ENCODE data around the gene MVP.

Gene MVP

DNA sequence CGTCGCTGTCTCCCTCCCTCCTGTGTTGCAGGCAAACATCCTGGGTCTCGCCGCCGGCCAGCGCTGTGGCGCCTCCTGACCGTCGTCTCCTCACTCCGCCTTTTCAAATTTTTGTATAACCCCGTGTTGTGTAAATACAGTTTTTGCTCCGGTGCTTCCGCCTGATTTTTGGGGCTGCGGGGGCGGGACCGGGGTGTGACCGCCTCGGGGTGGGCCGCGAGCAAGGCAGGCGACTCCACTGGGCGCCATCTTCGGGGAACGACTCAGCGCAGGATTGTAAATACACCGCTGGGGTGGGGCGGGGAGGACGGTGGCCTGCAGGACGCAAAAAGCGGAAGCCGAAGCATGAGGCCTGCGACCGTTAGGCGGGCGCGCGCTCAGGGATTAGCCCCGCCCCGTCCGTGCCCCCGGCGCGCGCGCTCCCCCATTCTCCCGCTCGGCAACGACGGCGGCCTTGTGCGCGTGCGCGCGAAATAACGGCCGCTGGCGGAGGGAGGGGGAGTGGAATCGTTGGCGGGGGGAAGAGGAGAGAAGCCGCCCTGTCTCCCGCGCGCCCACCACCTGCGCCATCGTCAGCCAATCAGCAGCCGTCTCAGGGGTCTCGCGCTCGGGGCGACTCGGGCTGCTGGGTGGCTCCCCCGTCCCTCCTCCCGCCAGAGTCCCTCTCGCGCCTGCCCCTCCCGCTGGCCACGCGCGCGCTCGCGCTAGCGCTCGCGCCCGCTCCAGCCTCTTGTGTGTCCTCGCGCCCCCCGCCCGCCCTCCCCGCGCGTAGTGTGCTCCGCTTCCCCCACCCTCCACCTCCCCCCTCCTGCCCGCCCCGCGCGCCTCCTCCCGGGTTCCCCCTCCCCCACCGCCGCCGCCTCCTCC lies 14.8 kb upstream of the MVP start:
- peak; percentile 4 for TF ChIP-seq CTCF (IDR thresholded peaks at IDR 0.05; ENCODE audit: low read depth, low read length, missing control alignments)

DNA sequence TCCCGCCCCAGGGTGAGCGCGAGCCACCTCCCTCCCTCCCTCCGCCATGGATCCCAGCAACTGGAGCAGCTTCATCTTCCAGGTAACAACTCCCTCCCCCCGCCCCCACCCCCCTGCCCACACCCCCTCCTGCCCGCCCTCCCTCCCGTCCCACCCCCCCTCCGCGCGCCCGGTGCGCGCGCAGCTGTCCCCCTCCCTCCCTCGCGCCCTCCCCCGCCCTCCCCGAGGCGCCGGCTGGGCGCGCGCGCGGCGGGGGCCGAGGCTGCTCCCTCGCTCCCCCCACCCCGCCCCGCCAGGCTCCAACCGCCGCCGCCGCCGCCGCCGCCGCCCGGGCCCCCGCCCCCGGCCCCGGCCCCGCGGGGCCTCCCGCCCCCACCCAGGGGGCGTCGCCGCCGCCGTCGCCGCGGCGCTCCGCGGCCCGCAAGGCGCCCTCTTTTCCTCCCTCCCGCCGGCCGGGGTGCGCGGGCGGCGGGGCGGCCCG lies 14.1 kb upstream of the MVP start, which contains the start of gene MAZ:
MAZ (plus strand) TSS at position 431 of the 481 bp plus-strand sequence. CDS start 173 bp downstream, outside the sequence.
- no peak for DNase-seq (ENCODE audit: low read depth)
- TF ChIP-seq CTCF (IDR thresholded peaks at IDR 0.05; ENCODE audit: low read depth, low read length, missing control alignments), result no peak
- H3K4me3 ChIP-seq (ENCODE audit: low read depth, low read length), result peak within 1 kb of the TSS; percentile 82

More for the DNA sequence above, 14.8 kb upstream of the MVP start:
- DNase-seq (ENCODE audit: low read depth), result peak; percentile 87
- peak overlapping the region; percentile 82 for H3K4me3 ChIP-seq (ENCODE audit: low read depth, low read length)
- in situ Hi-C loops (cut with HindIII; ENCODE audit: low sequenced_read_pairs), result no loop called here

GRCh38 chr16:29806641-29807425 lies 13.4 kb upstream of the MVP start:
- peak overlapping the region; percentile 57 for H3K4me3 ChIP-seq (ENCODE audit: low read depth, low read length)
- in situ Hi-C loops (cut with HindIII; ENCODE audit: low sequenced_read_pairs), result no loop called here
- no peak for DNase-seq (ENCODE audit: low read depth)
- no peak for TF ChIP-seq CTCF (IDR thresholded peaks at IDR 0.05; ENCODE audit: low read depth, low read length, missing control alignments)

More for the DNA sequence above, 14.1 kb upstream of the MVP start, which contains the start of gene MAZ:
- in situ Hi-C loops (cut with HindIII; ENCODE audit: low sequenced_read_pairs), result no loop called here

GRCh38 chr16:29807426-29808218 lies 12.6 kb upstream of the MVP start:
- TF ChIP-seq CTCF (IDR thresholded peaks at IDR 0.05; ENCODE audit: low read depth, low read length, missing control alignments), result peak; percentile 65
- peak; percentile 73 for DNase-seq (ENCODE audit: low read depth)
- in situ Hi-C loops (cut with HindIII; ENCODE audit: low sequenced_read_pairs), result no loop called here
- peak overlapping the region; percentile 57 for H3K4me3 ChIP-seq (ENCODE audit: low read depth, low read length)

GRCh38 chr16:29808219-29808900 lies 11.9 kb upstream of the MVP start:
- no peak for DNase-seq (ENCODE audit: low read depth)
- peak overlapping the region; percentile 57 for H3K4me3 ChIP-seq (ENCODE audit: low read depth, low read length)
- in situ Hi-C loops (cut with HindIII; ENCODE audit: low sequenced_read_pairs), result no loop called here
- TF ChIP-seq CTCF (IDR thresholded peaks at IDR 0.05; ENCODE audit: low read depth, low read length, missing control alignments), result no peak
